Fibroblast of mammary gland (primary cell): Measurements from ENCODE around the gene IGSF11.
A peak's percentile ranks its signal among the peaks of the same experiment; 100 is the strongest.

ENCODE experiments used
- DNase-seq: peaks from one replicate; pipeline ENCODE4 v3.0.0-alpha.2; 2010; ENCODE audit warnings: low read depth
- H3K4me3 ChIP-seq: 2 replicates; pipeline ENCODE4 v1.5.1; 2011; ENCODE audit warnings: low read depth, mild to moderate bottlenecking, low read length, moderate library complexity; ENCODE audit not compliant: control insufficient read depth
- TF ChIP-seq, protein P1 (sequence below): conservative IDR thresholded peaks from 2 replicates; pipeline ENCODE4 v1.5.1; 2011; ENCODE audit warnings: low read depth, low read length, inconsistent platforms; ENCODE audit not compliant: control insufficient read depth, insufficient read depth

The IGSF11 gene

GRCh38 chr3:118912188-118912587 lies 122.5 kb downstream of the IGSF11 start:
- TF ChIP-seq, protein P1, sequence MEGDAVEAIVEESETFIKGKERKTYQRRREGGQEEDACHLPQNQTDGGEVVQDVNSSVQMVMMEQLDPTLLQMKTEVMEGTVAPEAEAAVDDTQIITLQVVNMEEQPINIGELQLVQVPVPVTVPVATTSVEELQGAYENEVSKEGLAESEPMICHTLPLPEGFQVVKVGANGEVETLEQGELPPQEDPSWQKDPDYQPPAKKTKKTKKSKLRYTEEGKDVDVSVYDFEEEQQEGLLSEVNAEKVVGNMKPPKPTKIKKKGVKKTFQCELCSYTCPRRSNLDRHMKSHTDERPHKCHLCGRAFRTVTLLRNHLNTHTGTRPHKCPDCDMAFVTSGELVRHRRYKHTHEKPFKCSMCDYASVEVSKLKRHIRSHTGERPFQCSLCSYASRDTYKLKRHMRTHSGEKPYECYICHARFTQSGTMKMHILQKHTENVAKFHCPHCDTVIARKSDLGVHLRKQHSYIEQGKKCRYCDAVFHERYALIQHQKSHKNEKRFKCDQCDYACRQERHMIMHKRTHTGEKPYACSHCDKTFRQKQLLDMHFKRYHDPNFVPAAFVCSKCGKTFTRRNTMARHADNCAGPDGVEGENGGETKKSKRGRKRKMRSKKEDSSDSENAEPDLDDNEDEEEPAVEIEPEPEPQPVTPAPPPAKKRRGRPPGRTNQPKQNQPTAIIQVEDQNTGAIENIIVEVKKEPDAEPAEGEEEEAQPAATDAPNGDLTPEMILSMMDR, result no peak
- no peak overlapping the region for H3K4me3 ChIP-seq
- no peak for DNase-seq

DNA sequence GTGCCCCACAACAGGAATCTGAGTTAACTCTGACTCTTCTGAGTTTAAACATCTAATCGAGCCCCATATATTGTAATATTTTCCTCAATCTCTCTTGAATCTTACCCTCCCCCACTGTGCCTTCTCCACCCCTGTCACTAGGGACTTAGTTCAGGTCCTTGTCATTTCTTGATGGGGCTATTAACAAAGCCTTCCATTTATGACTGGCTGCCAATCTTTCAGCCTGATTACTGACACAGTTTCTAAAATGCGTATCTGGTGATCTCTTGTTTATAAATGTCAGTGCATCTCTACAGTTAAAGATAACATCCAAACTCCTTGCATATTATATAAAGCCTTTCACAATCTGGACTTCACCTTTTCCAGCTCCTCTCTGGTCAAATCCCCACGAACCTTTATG lies 124.3 kb downstream of the IGSF11 start:
- TF ChIP-seq, protein P1, result no peak
- H3K4me3 ChIP-seq, result no peak overlapping the region
- DNase-seq, result no peak

- peak; percentile 3 for DNase-seq
- no peak overlapping the region for H3K4me3 ChIP-seq
- TF ChIP-seq, protein P1, result no peak
These were observed 124.9 kb downstream of the IGSF11 start for GRCh38 chr3:118909763-118910162.

- TF ChIP-seq, protein P1, result no peak
- no peak for DNase-seq
- no peak overlapping the region for H3K4me3 ChIP-seq
These were observed 126.7 kb downstream of the IGSF11 start for GRCh38 chr3:118907909-118908308.

DNA sequence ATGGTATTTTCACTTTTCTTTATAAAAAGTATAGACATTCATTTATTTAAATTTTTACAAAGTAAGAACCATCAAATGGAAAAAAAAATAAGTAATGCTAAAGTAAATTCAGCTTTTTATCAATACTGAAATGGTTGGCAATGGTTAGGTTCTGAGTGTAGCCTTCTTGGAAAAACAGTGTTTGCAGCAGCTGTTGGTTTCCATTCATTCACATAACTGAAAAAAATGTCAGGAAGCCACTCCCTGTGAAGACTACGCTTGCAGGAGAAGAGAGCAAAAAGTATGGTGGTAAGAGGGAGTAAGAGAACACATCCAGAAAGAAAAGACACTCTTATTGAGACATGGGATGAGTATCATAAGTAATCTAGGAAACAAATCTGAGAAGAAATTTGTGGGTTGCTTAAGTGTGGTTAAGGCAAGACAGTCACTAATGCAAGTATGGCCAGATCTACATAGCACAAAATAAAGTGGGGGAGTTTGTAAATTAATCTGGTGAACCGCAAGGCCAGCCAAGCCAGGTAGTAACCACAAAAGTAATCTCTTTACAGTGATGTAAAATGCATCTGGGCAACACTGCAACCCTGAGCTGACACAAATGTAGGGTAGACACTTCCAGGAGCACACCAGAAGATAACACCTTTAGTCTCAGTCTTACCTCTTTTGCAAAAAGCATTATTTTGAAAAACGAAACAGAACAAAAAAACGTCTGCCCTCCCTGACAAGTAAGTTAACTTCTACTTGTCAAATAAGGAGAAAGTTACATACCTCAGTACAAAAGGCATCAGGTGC lies 133.7 kb downstream of the IGSF11 start:
- H3K4me3 ChIP-seq, result no peak overlapping the region
- TF ChIP-seq, protein P1, result no peak
- DNase-seq, result no peak

- TF ChIP-seq, protein P1, result no peak
- DNase-seq, result no peak
- no peak overlapping the region for H3K4me3 ChIP-seq
These were observed 144.4 kb downstream of the IGSF11 start for GRCh38 chr3:118890206-118890605.
